Liver (tissue), 9 donors: ENCODE results near the gene NEK6. TPM values are rescaled to one million over a fixed set of nuclear protein-coding genes. Genes with fewer than 3 reads are reported as not detected.

ENCODE experiments used
- DNase-seq: peaks from one replicate; pipeline ENCODE4 v3.0.0-alpha.2; 2017; ENCODE audit warnings: low spot score
- H3K27ac ChIP-seq, 2 donors: one replicate each; pipeline ENCODE4 v1.7.0; 2013; ENCODE audit warnings: inconsistent platforms in 2 of 2, low read length in 2 of 2, control low read depth in 1 of 2, low read depth in 1 of 2, mild to moderate bottlenecking in 1 of 2
- H3K27me3 ChIP-seq, 4 donors: one replicate each; pipeline versions ENCODE4 v1.6.1 to v1.7.0; 2013; ENCODE audit warnings: low read length in 3 of 4, inconsistent platforms in 1 of 4, mild to moderate bottlenecking in 1 of 4, moderate library complexity in 1 of 4; ENCODE audit not compliant: control insufficient read depth in 4 of 4, insufficient read depth in 4 of 4
- H3K36me3 ChIP-seq, 4 donors: one replicate each; pipeline versions ENCODE4 v1.6.1 to v1.7.0; 2013; ENCODE audit warnings: low read length in 3 of 4, mild to moderate bottlenecking in 3 of 4, low read depth in 1 of 4, moderate library complexity in 1 of 4; ENCODE audit not compliant: control insufficient read depth in 4 of 4, insufficient read depth in 3 of 4
- H3K4me1 ChIP-seq, 4 donors: one replicate each; pipeline versions ENCODE4 v1.6.1 to v1.7.0; 2013; ENCODE audit warnings: low read length in 3 of 4, mild to moderate bottlenecking in 3 of 4, moderate library complexity in 1 of 4; ENCODE audit not compliant: control insufficient read depth in 4 of 4, insufficient read depth in 4 of 4
- H3K4me3 ChIP-seq, 3 donors: one replicate each; pipeline versions ENCODE4 v1.6.1 to v1.7.0; 2013; ENCODE audit warnings: low read length in 3 of 3, control low read depth in 1 of 3, low read depth in 1 of 3, mild to moderate bottlenecking in 1 of 3
- H3K9ac ChIP-seq, 2 donors: one replicate each; pipeline ENCODE4 v1.7.0; 2013; ENCODE audit warnings: low read length in 2 of 2, mild to moderate bottlenecking in 2 of 2, moderate library complexity in 2 of 2, control low read depth in 1 of 2, low read depth in 1 of 2
- H3K9me3 ChIP-seq, 4 donors: one replicate each; pipeline versions ENCODE4 v1.6.1 to v1.7.0; 2013; ENCODE audit warnings: low read length in 3 of 4; ENCODE audit not compliant: control insufficient read depth in 4 of 4
- ATF3 ChIP-seq: IDR thresholded peaks from 2 replicates; pipeline ENCODE4 v1.6.1; 2016; ENCODE audit warnings: antibody characterized with exemption
- EGR1 ChIP-seq, 2 donors: IDR thresholded peaks; 2 replicates each; pipeline ENCODE4 v1.6.1; 2016 to 2018; ENCODE audit warnings: antibody characterized with exemption in 2 of 2, low read depth in 2 of 2
- FOXA1 ChIP-seq: IDR thresholded peaks from 2 replicates; pipeline ENCODE4 v1.6.1; 2016; ENCODE audit warnings: antibody characterized with exemption
- FOXA2 ChIP-seq: IDR thresholded peaks from 2 replicates; pipeline ENCODE4 v1.6.1; 2016; ENCODE audit warnings: antibody characterized with exemption
- GABPA ChIP-seq, 2 donors: IDR thresholded peaks in 1 of 2; conservative IDR thresholded peaks in 1 of 2; 2 replicates each; pipeline ENCODE4 v1.6.1; 2016; ENCODE audit warnings: antibody characterized with exemption in 2 of 2, mild to moderate bottlenecking in 1 of 2, moderate library complexity in 1 of 2
- HNF4A ChIP-seq, 2 donors: conservative IDR thresholded peaks; 2 replicates each; pipeline ENCODE4 v1.6.1; 2016; ENCODE audit warnings: antibody characterized with exemption in 2 of 2, mild to moderate bottlenecking in 2 of 2
- HNF4G ChIP-seq: IDR thresholded peaks from 2 replicates; pipeline ENCODE4 v1.6.1; 2016; ENCODE audit warnings: antibody characterized with exemption
- JUND ChIP-seq, 2 donors: IDR thresholded peaks; 2 replicates each; pipeline ENCODE4 v1.6.1; 2016; ENCODE audit warnings: antibody characterized with exemption in 2 of 2
- NR2F2 ChIP-seq: IDR thresholded peaks from 2 replicates; pipeline ENCODE4 v1.6.1; 2016; ENCODE audit warnings: antibody characterized with exemption
- RAD21 ChIP-seq, 2 donors: IDR thresholded peaks; 2 replicates each; pipeline ENCODE4 v1.6.1; 2016; ENCODE audit warnings: antibody characterized with exemption in 2 of 2, mild to moderate bottlenecking in 2 of 2
- REST ChIP-seq: IDR thresholded peaks from 2 replicates; pipeline ENCODE4 v1.6.1; 2016; ENCODE audit warnings: antibody characterized with exemption, mild to moderate bottlenecking
- RXRA ChIP-seq, 2 donors: IDR thresholded peaks; 2 replicates each; pipeline ENCODE4 v1.6.1; 2017 to 2018; ENCODE audit warnings: antibody characterized with exemption in 2 of 2, mild to moderate bottlenecking in 1 of 2
- SP1 ChIP-seq: IDR thresholded peaks from 2 replicates; pipeline ENCODE4 v1.6.1; 2018; ENCODE audit warnings: antibody characterized with exemption, mild to moderate bottlenecking
- TAF1 ChIP-seq: conservative IDR thresholded peaks from 2 replicates; pipeline ENCODE4 v1.6.1; 2016; ENCODE audit warnings: antibody characterized with exemption, mild to moderate bottlenecking
- YY1 ChIP-seq: IDR thresholded peaks from 2 replicates; pipeline ENCODE4 v1.6.1; 2016; ENCODE audit warnings: antibody characterized with exemption, mild to moderate bottlenecking
- ZBTB33 ChIP-seq: IDR thresholded peaks from 2 replicates; pipeline ENCODE4 v1.6.1; 2016; ENCODE audit warnings: antibody characterized with exemption
- WGBS: extraction: QIAGEN DNeasy Blood & Tissue Kit; methylation state at CpG from one replicate; pipeline ENCODE4 v1.1.7; 2013; 5-methylcytosine and 5-hydroxymethylcytosine counted together
- polyA plus RNA-seq, 2 donors: library from polyadenylated mRNA; stranded (reverse) in 1 of 2; unstranded in 1 of 2; fragments of 200-250 nt in 1 of 2; fragments of >200 nt in 1 of 2; fragmentation: Nextera tagmentation in 1 of 2; extraction: Ambion mirVana in 1 of 2; gene quantifications; one replicate each; pipeline versions ENCODE4 v1.2.1 to v1.2.3, GENCODE V29; 2013 to 2015
- total RNA-seq, 2 donors: library from RNA; depleted of rRNA; stranded (reverse); fragments of >200 nt; gene quantifications; one replicate each; pipeline ENCODE4 v1.2.3, GENCODE V29; 2014
- TF ChIP-seq, protein P1 (sequence below): fragments of 150-350 bp; IDR thresholded peaks from 2 replicates; pipeline ENCODE4 v1.5.1; 2017; ENCODE audit warnings: improper control_type of control experiment, low read depth, low read length; ENCODE audit not compliant: missing input control
- TF ChIP-seq, protein P2 (sequence below): IDR thresholded peaks from 2 replicates; pipeline ENCODE4 v1.6.1; 2016; ENCODE audit warnings: antibody characterized with exemption
- donor health status: healthy.
- donor health status: healthy.
- donor health status: healthy.
- donor health status: healthy.
- donor health status: healthy.

Gene NEK6
- total and polyA plus RNA-seq, 4 donors, result 32.5 to 49.7 (median 42.5) TPM

GRCh38 chr9:124212381-124213050 lies 45.2 kb upstream of the NEK6 start:
- peaks cover 0 to 16% (median 5%) of the 10 kb centered on the region in 4 donors for H3K4me1 ChIP-seq
- H3K4me3 ChIP-seq, result no peak overlapping the region
- H3K36me3 ChIP-seq, result no peaks in the 10 kb centered on the region
- H3K9me3 ChIP-seq, result no peaks in the 10 kb centered on the region
- no peak overlapping the region for H3K27ac ChIP-seq
- H3K9ac ChIP-seq, result no peak overlapping the region
- WGBS, result 83% methylated on average over 12 of the region's 12 CpGs
- no peak for DNase-seq
- no peaks in the 10 kb centered on the region for H3K27me3 ChIP-seq
- TF ChIP-seq YY1, result no peak
- TF ChIP-seq SP1, result no peak
- no peak for TF ChIP-seq HNF4A (conservative IDR thresholded peaks at IDR 0.05)
- TF ChIP-seq REST, result no peak
- TF ChIP-seq, protein P1, sequence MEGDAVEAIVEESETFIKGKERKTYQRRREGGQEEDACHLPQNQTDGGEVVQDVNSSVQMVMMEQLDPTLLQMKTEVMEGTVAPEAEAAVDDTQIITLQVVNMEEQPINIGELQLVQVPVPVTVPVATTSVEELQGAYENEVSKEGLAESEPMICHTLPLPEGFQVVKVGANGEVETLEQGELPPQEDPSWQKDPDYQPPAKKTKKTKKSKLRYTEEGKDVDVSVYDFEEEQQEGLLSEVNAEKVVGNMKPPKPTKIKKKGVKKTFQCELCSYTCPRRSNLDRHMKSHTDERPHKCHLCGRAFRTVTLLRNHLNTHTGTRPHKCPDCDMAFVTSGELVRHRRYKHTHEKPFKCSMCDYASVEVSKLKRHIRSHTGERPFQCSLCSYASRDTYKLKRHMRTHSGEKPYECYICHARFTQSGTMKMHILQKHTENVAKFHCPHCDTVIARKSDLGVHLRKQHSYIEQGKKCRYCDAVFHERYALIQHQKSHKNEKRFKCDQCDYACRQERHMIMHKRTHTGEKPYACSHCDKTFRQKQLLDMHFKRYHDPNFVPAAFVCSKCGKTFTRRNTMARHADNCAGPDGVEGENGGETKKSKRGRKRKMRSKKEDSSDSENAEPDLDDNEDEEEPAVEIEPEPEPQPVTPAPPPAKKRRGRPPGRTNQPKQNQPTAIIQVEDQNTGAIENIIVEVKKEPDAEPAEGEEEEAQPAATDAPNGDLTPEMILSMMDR, result no peak
- TF ChIP-seq TAF1, result no peak
- TF ChIP-seq HNF4G, result no peak
- TF ChIP-seq RAD21 (IDR thresholded peaks at IDR 0.05), result no peak
- no peak for TF ChIP-seq ZBTB33
- no peak for TF ChIP-seq EGR1 (IDR thresholded peaks at IDR 0.05; ENCODE audit: low read depth in 2 of 2)
- no peak for TF ChIP-seq ATF3
- TF ChIP-seq, protein P2, sequence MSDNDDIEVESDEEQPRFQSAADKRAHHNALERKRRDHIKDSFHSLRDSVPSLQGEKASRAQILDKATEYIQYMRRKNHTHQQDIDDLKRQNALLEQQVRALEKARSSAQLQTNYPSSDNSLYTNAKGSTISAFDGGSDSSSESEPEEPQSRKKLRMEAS, result no peak
- no peak for TF ChIP-seq FOXA2
- no peak for TF ChIP-seq FOXA1
- TF ChIP-seq GABPA (IDR thresholded peaks at IDR 0.05 in 1 of 2, conservative IDR thresholded peaks at IDR 0.05 in 1 of 2), result no peak
- TF ChIP-seq JUND (IDR thresholded peaks at IDR 0.05), result no peak
- TF ChIP-seq NR2F2, result no peak
- no peak for TF ChIP-seq RXRA (IDR thresholded peaks at IDR 0.05)
